ENCODE results near the gene EIF3F. TPM values are rescaled to one million over a fixed set of nuclear protein-coding genes. Genes with fewer than 3 reads are reported as not detected.

EIF3F gene
- 100 to 1,000 TPM; 336 to 429 (median 342) TPM for total RNA-seq

DNA sequence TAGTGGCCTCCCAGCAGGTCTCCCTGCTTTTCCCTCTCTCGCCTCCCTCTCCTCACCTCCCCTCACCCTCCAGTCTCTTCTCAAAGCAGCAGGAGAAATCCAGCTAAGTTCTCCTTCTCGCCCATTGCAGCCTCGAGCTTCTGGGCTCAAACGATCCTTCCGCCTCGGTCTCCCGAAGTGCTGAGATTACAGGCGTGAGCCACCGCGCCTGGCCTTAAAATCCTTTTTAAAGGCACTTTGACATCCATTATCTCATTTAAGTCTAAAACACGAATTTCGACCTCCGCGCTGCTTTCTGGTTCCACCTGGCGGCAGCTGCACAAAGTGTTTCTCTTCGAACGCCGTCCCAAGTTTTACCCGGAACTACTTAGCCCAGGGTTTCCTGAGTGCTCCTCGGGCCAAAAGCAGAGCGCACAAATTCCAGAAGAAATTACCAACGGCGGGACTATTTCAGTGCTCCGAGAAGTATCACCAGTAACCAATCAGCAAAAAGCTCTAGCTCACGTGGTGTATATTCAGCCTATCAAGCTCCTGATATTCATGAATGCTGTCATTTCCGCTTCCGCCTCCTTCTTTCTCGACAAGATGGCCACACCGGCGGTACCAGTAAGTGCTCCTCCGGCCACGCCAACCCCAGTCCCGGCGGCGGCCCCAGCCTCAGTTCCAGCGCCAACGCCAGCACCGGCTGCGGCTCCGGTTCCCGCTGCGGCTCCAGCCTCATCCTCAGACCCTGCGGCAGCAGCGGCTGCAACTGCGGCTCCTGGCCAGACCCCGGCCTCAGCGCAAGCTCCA, at the start of gene EIF3F:
TSS of gene EIF3F (plus strand) at position 570 of the 792 bp plus-strand sequence. CDS start at position 586, 16 bp downstream.
- ATAC-seq (peak; percentile 98 to 99), DNase-seq (peak; percentile 79)
- Mint-ChIP-seq H3K27me3 (ENCODE audit: low read depth) (no peaks in the 10 kb centered on the region), H3K9me3 (no peaks in the 10 kb centered on the region), H3K4me1 (ENCODE audit: low read depth) (peaks cover 36% of the 10 kb centered on the region), H3K36me3 (ENCODE audit: insufficient read depth) (peaks cover 27% of the 10 kb centered on the region), H3K4me3 (peak within 1 kb of the TSS; percentile 100)

DNA sequence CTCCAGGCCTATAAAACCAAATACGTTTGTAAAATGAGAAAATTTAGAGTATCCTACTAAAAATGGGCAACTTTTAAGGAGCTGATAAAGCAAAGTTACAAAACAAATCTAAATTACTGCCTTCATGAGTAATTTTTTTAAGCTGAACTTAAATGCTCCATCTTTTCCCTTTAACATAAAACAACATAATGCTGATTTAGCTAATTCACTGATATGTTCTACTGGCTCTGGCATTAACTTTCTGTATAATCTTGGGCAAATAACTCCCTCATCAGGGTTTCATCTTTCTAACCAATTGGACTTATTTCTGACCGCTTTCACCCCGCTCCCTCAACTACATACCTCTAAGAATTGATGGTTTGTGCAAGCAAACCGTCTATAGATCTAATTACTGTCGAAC, 46.0 kb upstream of the EIF3F start:
- H3K4me3 Mint-ChIP-seq = no peak overlapping the region
- H3K4me1 Mint-ChIP-seq (ENCODE audit: low read depth) = no peaks in the 10 kb centered on the region
- peaks cover 18% of the 10 kb centered on the region for H3K9me3 Mint-ChIP-seq
- no peak for DNase-seq
- H3K36me3 Mint-ChIP-seq (ENCODE audit: insufficient read depth) = no peaks in the 10 kb centered on the region
- H3K27me3 Mint-ChIP-seq (ENCODE audit: low read depth) = peaks cover 13% of the 10 kb centered on the region
- no peak for ATAC-seq

- ATAC-seq = no peak
- Mint-ChIP-seq H3K36me3 (ENCODE audit: insufficient read depth) (no peaks in the 10 kb centered on the region), H3K9me3 (peaks cover 18% of the 10 kb centered on the region), H3K27me3 (ENCODE audit: low read depth) (peaks cover 10% of the 10 kb centered on the region), H3K4me3 (no peak within 1 kb of the TSS), H3K4me1 (ENCODE audit: low read depth) (no peaks in the 10 kb centered on the region)
- no peak for DNase-seq
Observed at GRCh38 chr11:7941608-7942007, 45.5 kb upstream of the EIF3F start, which contains the start of gene OR10A3. OR10A3 (minus strand) TSS chr11:7941708; CDS start chr11:7939520, 2,188 bp downstream.

DNA sequence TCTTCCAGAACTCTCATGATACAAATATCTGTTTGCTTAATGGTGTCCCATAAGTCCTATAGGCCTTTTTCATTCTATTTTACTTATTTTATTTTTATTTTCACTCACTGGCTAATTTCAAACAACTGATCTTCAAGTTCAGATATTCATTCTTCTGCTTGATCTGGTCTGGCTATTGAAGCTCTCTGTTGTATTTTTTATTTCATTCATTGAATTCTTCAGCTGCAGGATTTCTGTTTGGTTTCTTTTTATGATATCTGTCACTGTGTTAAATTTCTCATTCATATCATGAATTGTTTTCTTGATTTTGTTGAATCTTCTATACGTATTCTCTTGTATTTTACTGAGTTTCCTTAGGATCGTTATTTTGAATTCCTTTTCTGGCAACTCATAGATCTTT, 43.0 kb upstream of the EIF3F start:
- peaks cover 22% of the 10 kb centered on the region for H3K27me3 Mint-ChIP-seq (ENCODE audit: low read depth)
- peaks cover 18% of the 10 kb centered on the region for H3K9me3 Mint-ChIP-seq
- H3K36me3 Mint-ChIP-seq (ENCODE audit: insufficient read depth) = no peaks in the 10 kb centered on the region
- no peak overlapping the region for H3K4me3 Mint-ChIP-seq
- no peak for DNase-seq
- H3K4me1 Mint-ChIP-seq (ENCODE audit: low read depth) = no peaks in the 10 kb centered on the region
- no peak for ATAC-seq

DNA sequence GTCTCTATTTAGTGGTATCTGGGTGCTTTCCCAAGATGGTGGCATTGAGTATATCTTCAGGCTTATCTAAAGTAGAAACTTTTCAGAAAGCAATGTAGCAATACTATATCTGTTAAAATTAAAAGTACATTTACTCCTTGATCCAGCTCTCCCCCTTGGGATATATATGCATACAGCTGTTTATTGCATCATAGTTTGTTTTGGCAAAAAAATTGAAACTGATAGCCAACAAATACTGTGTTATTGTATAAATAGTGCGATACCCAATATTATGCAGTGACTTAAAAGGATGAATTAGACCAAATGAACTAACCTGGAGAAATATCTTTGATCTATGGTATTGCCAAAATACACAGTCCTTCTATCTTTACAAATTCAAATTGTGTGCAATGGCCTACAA, 37.2 kb upstream of the EIF3F start:
- Mint-ChIP-seq H3K4me1 (ENCODE audit: low read depth) (no peaks in the 10 kb centered on the region), H3K4me3 (no peak overlapping the region), H3K27me3 (ENCODE audit: low read depth) (peaks cover 24% of the 10 kb centered on the region), H3K36me3 (ENCODE audit: insufficient read depth) (no peaks in the 10 kb centered on the region), H3K9me3 (no peaks in the 10 kb centered on the region)
- no peak for DNase-seq
- no peak for ATAC-seq

DNA sequence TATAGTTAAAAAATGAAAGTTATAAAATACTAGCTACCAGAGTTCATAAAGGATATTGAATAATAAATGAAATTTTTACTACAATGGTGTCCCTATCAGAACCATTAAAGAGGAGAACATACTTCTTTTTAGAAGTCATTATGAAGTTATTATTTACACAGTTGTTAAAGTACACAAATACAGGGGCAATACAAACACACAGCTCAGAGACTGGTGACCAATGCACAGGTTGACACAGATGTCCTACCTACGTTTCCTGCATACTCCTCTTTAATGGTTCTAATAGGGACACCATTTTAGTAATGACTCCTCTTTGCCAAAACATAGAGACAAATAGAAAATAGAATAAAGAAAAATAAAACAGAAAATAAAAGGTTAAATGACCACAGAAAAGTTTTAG, 31.9 kb upstream of the EIF3F start:
- Mint-ChIP-seq H3K9me3 (peaks cover 3% of the 10 kb centered on the region), H3K27me3 (ENCODE audit: low read depth) (peaks cover 14% of the 10 kb centered on the region), H3K36me3 (ENCODE audit: insufficient read depth) (no peaks in the 10 kb centered on the region), H3K4me1 (ENCODE audit: low read depth) (no peaks in the 10 kb centered on the region), H3K4me3 (no peak overlapping the region)
- DNase-seq = no peak
- no peak for ATAC-seq

GRCh38 chr11:7964261-7964660, 22.9 kb upstream of the EIF3F start:
- Mint-ChIP-seq H3K4me1 (ENCODE audit: low read depth) (no peaks in the 10 kb centered on the region), H3K36me3 (ENCODE audit: insufficient read depth) (no peaks in the 10 kb centered on the region), H3K27me3 (ENCODE audit: low read depth) (peaks cover 15% of the 10 kb centered on the region), H3K4me3 (no peak overlapping the region), H3K9me3 (no peaks in the 10 kb centered on the region)
- ATAC-seq = no peak
- no peak for DNase-seq

DNA sequence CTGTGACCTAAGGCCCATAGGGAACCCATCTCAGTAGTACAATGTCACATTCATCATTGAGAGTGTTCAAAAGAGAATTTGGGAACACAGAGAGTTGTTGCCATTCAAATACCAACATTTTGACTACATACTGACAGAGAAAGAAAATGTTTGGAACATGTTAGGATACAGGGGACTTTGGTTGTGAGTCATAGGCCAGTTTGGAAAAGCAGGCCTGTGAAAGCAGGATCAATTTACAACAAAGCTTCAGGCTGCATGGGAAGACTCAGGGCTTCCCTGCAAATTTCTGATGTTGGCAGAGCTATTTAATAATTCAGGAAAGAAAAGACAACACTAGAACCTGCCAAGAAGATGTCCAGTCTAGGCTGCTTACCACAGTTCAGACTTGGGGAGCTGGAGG, 22.3 kb upstream of the EIF3F start:
- no peak for DNase-seq
- H3K4me3 Mint-ChIP-seq = no peak overlapping the region
- H3K36me3 Mint-ChIP-seq (ENCODE audit: insufficient read depth) = no peaks in the 10 kb centered on the region
- peaks cover 12% of the 10 kb centered on the region for H3K27me3 Mint-ChIP-seq (ENCODE audit: low read depth)
- ATAC-seq = no peak
- no peaks in the 10 kb centered on the region for H3K9me3 Mint-ChIP-seq
- no peaks in the 10 kb centered on the region for H3K4me1 Mint-ChIP-seq (ENCODE audit: low read depth)

DNA sequence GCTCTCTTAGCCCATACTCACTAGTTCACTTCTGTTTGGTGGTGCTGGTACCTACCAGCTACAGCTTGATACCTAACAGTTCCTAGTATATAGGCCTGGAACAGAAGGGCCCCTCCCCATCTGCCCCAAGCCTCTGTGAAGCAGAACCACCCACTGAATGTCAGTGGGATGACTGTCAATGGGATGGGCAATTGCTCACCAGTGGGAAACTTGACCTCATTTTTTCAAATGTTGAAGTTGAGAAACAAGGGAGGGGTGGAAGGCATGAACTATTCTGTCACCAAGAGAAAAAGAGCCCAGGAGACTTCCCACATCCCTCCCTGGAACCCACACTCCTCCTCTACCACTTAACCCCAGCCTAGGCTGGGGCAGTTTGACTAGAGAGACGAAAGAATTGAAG, 21.8 kb upstream of the EIF3F start, which contains the start of gene NLRP10:
TSS of gene NLRP10 (minus strand) at position 62 of the 400 bp plus-strand sequence. CDS start 1,952 bp downstream, outside the sequence.
- H3K36me3 Mint-ChIP-seq (ENCODE audit: insufficient read depth) = no peaks in the 10 kb centered on the region
- ATAC-seq (no peak), DNase-seq (no peak)
- H3K9me3 Mint-ChIP-seq = no peaks in the 10 kb centered on the region
- no peaks in the 10 kb centered on the region for H3K4me1 Mint-ChIP-seq (ENCODE audit: low read depth)
- no peak within 1 kb of the TSS for H3K4me3 Mint-ChIP-seq
- peaks cover 12% of the 10 kb centered on the region for H3K27me3 Mint-ChIP-seq (ENCODE audit: low read depth)

DNA sequence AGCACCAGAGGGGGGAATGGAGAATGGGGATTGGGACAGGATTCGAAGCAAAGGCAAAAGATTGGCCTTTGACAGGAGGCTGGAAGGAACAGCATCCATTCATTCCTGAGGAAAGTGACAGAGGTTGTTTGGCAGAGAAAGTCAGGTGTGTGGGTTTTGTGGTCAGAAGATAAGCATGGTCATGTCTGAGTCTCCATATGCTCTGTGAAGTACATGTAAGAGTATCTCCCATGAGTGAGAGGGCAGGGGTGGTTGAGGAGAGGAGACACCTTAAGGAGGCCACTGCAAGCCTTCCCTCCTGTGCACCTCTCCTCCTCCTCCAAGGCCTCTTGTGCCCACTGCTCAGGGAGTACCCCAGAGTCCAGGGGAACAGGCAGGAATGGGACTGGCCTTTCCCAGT, 20.0 kb upstream of the EIF3F start:
- H3K4me3 Mint-ChIP-seq = no peak overlapping the region
- ATAC-seq = no peak
- H3K4me1 Mint-ChIP-seq (ENCODE audit: low read depth) = no peaks in the 10 kb centered on the region
- H3K9me3 Mint-ChIP-seq = no peaks in the 10 kb centered on the region
- no peaks in the 10 kb centered on the region for H3K36me3 Mint-ChIP-seq (ENCODE audit: insufficient read depth)
- H3K27me3 Mint-ChIP-seq (ENCODE audit: low read depth) = peaks cover 10% of the 10 kb centered on the region
- no peak for DNase-seq

- H3K9me3 Mint-ChIP-seq = no peaks in the 10 kb centered on the region
- ATAC-seq = peak in 1 of 2 donors; percentile 14
- H3K27me3 Mint-ChIP-seq (ENCODE audit: low read depth) = peaks cover 13% of the 10 kb centered on the region
- no peaks in the 10 kb centered on the region for H3K36me3 Mint-ChIP-seq (ENCODE audit: insufficient read depth)
- DNase-seq = no peak
- no peaks in the 10 kb centered on the region for H3K4me1 Mint-ChIP-seq (ENCODE audit: low read depth)
- no peak overlapping the region for H3K4me3 Mint-ChIP-seq
Observed at GRCh38 chr11:7967826-7968225, 19.3 kb upstream of the EIF3F start.

GRCh38 chr11:7968686-7969085, 18.5 kb upstream of the EIF3F start:
- Mint-ChIP-seq H3K27me3 (ENCODE audit: low read depth) (peaks cover 17% of the 10 kb centered on the region), H3K36me3 (ENCODE audit: insufficient read depth) (no peaks in the 10 kb centered on the region), H3K4me3 (no peak overlapping the region), H3K4me1 (ENCODE audit: low read depth) (no peaks in the 10 kb centered on the region), H3K9me3 (no peaks in the 10 kb centered on the region)
- no peak for DNase-seq
- ATAC-seq = no peak

GRCh38 chr11:7969756-7970646, 17.1 kb upstream of the EIF3F start:
- Mint-ChIP-seq H3K4me1 (ENCODE audit: low read depth) (no peaks in the 10 kb centered on the region), H3K36me3 (ENCODE audit: insufficient read depth) (no peaks in the 10 kb centered on the region), H3K27me3 (ENCODE audit: low read depth) (peaks cover 17% of the 10 kb centered on the region), H3K9me3 (no peaks in the 10 kb centered on the region), H3K4me3 (no peak overlapping the region)
- DNase-seq = no peak
- ATAC-seq = no peak

GRCh38 chr11:7971846-7972245, 15.3 kb upstream of the EIF3F start:
- Mint-ChIP-seq H3K9me3 (no peaks in the 10 kb centered on the region), H3K27me3 (ENCODE audit: low read depth) (peaks cover 15% of the 10 kb centered on the region), H3K4me3 (no peak overlapping the region), H3K4me1 (ENCODE audit: low read depth) (no peaks in the 10 kb centered on the region), H3K36me3 (ENCODE audit: insufficient read depth) (no peaks in the 10 kb centered on the region)
- DNase-seq (no peak), ATAC-seq (no peak)

Measured in activated T-cell treated with anti-CD3 and anti-CD28 coated beads, Interleukin-2, amount 50 U/mL, for 4 hours (primary cell).